Glutamatergic neuron (in vitro differentiated cells): ENCODE measurements around the gene MRPS2. TPM values are rescaled to one million over a fixed set of nuclear protein-coding genes. Genes with fewer than 3 reads are reported as not detected.

Experiments used
- DNase-seq: peaks from one replicate; pipeline ENCODE4 v3.0.0; 2022
- H3K27ac Mint-ChIP-seq: one replicate; pipeline ENCODE4 v1.8.0; 2020; ENCODE audit warnings: mild to moderate bottlenecking, mixed read lengths, inconsistent platforms; ENCODE audit not compliant: unreplicated experiment
- H3K27me3 Mint-ChIP-seq: one replicate; pipeline ENCODE4 v1.8.0; 2020; ENCODE audit warnings: mild to moderate bottlenecking, moderate library complexity, mixed read lengths, inconsistent platforms; ENCODE audit not compliant: unreplicated experiment
- H3K36me3 Mint-ChIP-seq: one replicate; pipeline ENCODE4 v1.8.0; 2020; ENCODE audit warnings: mild to moderate bottlenecking, mixed read lengths, inconsistent platforms; ENCODE audit not compliant: unreplicated experiment
- H3K4me1 Mint-ChIP-seq: one replicate; pipeline ENCODE4 v1.8.0; 2020; ENCODE audit warnings: mild to moderate bottlenecking, low read depth, mixed read lengths, inconsistent platforms; ENCODE audit not compliant: unreplicated experiment
- H3K4me3 Mint-ChIP-seq: one replicate; pipeline ENCODE4 v1.8.0; 2020; ENCODE audit warnings: mild to moderate bottlenecking, mixed read lengths, inconsistent platforms; ENCODE audit not compliant: unreplicated experiment
- H3K9me3 Mint-ChIP-seq: one replicate; pipeline ENCODE4 v1.8.0; 2020; ENCODE audit warnings: mild to moderate bottlenecking, moderate library complexity, mixed read lengths, inconsistent platforms; ENCODE audit not compliant: unreplicated experiment
- CTCF ChIP-seq: fragments of 200-600 bp; sonication (generic); IDR thresholded peaks from one replicate; pipeline ENCODE4 v1.5.0; 2021; ENCODE audit not compliant: partially characterized antibody, unreplicated experiment
- total RNA-seq: library from RNA; stranded (reverse); fragmentation: NEBNext Ultra II Directional; extraction: Animal tissue kit (Norgen Biotek cat#: 25700); gene quantifications from one replicate; pipeline ENCODE4 v1.2.1, GENCODE V29; 2021; ENCODE audit not compliant: unreplicated experiment

Gene MRPS2
- total RNA-seq, 1 donor from 2014 or later = 30.7 TPM

- peak overlapping the region; percentile 12 for H3K27ac Mint-ChIP-seq
- TF ChIP-seq CTCF = no peak
- peak overlapping the region; percentile 6 for H3K4me3 Mint-ChIP-seq
Observed at GRCh38 chr9:135488527-135488926, 12.0 kb upstream of the MRPS2 start.

GRCh38 chr9:135489188-135489906 is 11.1 kb upstream of the MRPS2 start:
- H3K36me3 Mint-ChIP-seq = no peaks in the 10 kb centered on the region
- peaks cover 2% of the 10 kb centered on the region for H3K9me3 Mint-ChIP-seq
- peaks cover 5% of the 10 kb centered on the region for H3K27me3 Mint-ChIP-seq

More at GRCh38 chr9:135488527-135488926, 12.0 kb upstream of the MRPS2 start:
- Mint-ChIP-seq H3K9me3 (peaks cover 2% of the 10 kb centered on the region), H3K36me3 (no peaks in the 10 kb centered on the region), H3K4me1 (peaks cover 15% of the 10 kb centered on the region), H3K27me3 (peaks cover 5% of the 10 kb centered on the region)
- DNase-seq = peak; percentile 23

GRCh38 chr9:135490166-135490870 is 10.2 kb upstream of the MRPS2 start:
- H3K27ac Mint-ChIP-seq = peak overlapping the region; percentile 38
- H3K9me3 Mint-ChIP-seq = peaks cover 2% of the 10 kb centered on the region
- no peak for TF ChIP-seq CTCF
- H3K4me1 Mint-ChIP-seq = peaks cover 15% of the 10 kb centered on the region
- peaks cover 7% of the 10 kb centered on the region for H3K27me3 Mint-ChIP-seq
- H3K4me3 Mint-ChIP-seq = no peak overlapping the region
- H3K36me3 Mint-ChIP-seq = no peaks in the 10 kb centered on the region
- peak; percentile 9 for DNase-seq

More at GRCh38 chr9:135489188-135489906, 11.1 kb upstream of the MRPS2 start:
- Mint-ChIP-seq H3K27ac (no peak overlapping the region), H3K4me1 (peaks cover 15% of the 10 kb centered on the region), H3K4me3 (no peak overlapping the region)
- peak; percentile 8 for DNase-seq
- TF ChIP-seq CTCF = no peak

- H3K4me3 Mint-ChIP-seq = no peak overlapping the region
- H3K9me3 Mint-ChIP-seq = no peaks in the 10 kb centered on the region
- TF ChIP-seq CTCF = no peak
- no peak overlapping the region for H3K27ac Mint-ChIP-seq
- no peaks in the 10 kb centered on the region for H3K36me3 Mint-ChIP-seq
- DNase-seq = peak; percentile 2
- peaks cover 7% of the 10 kb centered on the region for H3K27me3 Mint-ChIP-seq
- H3K4me1 Mint-ChIP-seq = peaks cover 15% of the 10 kb centered on the region
Observed at GRCh38 chr9:135490980-135491464, 9.5 kb upstream of the MRPS2 start.

- H3K4me1 Mint-ChIP-seq = peaks cover 15% of the 10 kb centered on the region
- H3K4me3 Mint-ChIP-seq = no peak overlapping the region
- H3K27ac Mint-ChIP-seq = no peak overlapping the region
- H3K27me3 Mint-ChIP-seq = peaks cover 7% of the 10 kb centered on the region
- H3K36me3 Mint-ChIP-seq = no peaks in the 10 kb centered on the region
- DNase-seq = no peak
- no peaks in the 10 kb centered on the region for H3K9me3 Mint-ChIP-seq
- no peak for TF ChIP-seq CTCF
Observed at GRCh38 chr9:135491764-135492163, 8.7 kb upstream of the MRPS2 start.
